ENCODE measurements around the gene FCGR3A.
A peak's percentile ranks its signal among the peaks of the same experiment; 100 is the strongest.
"Not testable (repeated sequence)": the region's sequence is repeated elsewhere in the genome, so short reads cannot be mapped to it uniquely, and the experiment has no call there.

The FCGR3A gene

GRCh38 chr1:161547995-161548741 lies 1.4 kb downstream of the FCGR3A start:
- H3K9me3 Mint-ChIP-seq; H3K4me1 Mint-ChIP-seq; H3K4me3 Mint-ChIP-seq; H3K27ac Mint-ChIP-seq; H3K36me3 Mint-ChIP-seq (ENCODE audit: low read depth); DNase-seq: not testable (repeated sequence)
- peaks cover 41% of the 10 kb centered on the region for H3K27me3 Mint-ChIP-seq (ENCODE audit: low read depth, poor library complexity)

- H3K9me3 Mint-ChIP-seq; H3K4me3 Mint-ChIP-seq; H3K36me3 Mint-ChIP-seq (ENCODE audit: low read depth); H3K27ac Mint-ChIP-seq; DNase-seq: not testable (repeated sequence)
- Mint-ChIP-seq H3K27me3 (ENCODE audit: low read depth, poor library complexity) (peaks cover 58% of the 10 kb centered on the region), H3K4me1 (peaks cover 12% of the 10 kb centered on the region)
Observed at GRCh38 chr1:161545005-161545731, 4.5 kb downstream of the FCGR3A start.

- not testable (repeated sequence) for H3K4me3 Mint-ChIP-seq; H3K36me3 Mint-ChIP-seq (ENCODE audit: low read depth); H3K27ac Mint-ChIP-seq; H3K9me3 Mint-ChIP-seq; DNase-seq
- Mint-ChIP-seq H3K27me3 (ENCODE audit: low read depth, poor library complexity) (peaks cover 63% of the 10 kb centered on the region), H3K4me1 (peaks cover 19% of the 10 kb centered on the region)
Observed at GRCh38 chr1:161543125-161543524, 6.5 kb downstream of the FCGR3A start.

- Mint-ChIP-seq H3K4me1 (peaks cover 19% of the 10 kb centered on the region), H3K27me3 (ENCODE audit: low read depth, poor library complexity) (peaks cover 62% of the 10 kb centered on the region), H3K9me3 (peaks cover 19% of the 10 kb centered on the region)
- not testable (repeated sequence) for DNase-seq; H3K36me3 Mint-ChIP-seq (ENCODE audit: low read depth); H3K4me3 Mint-ChIP-seq; H3K27ac Mint-ChIP-seq
Observed at GRCh38 chr1:161542091-161542559, 7.5 kb downstream of the FCGR3A start.

GRCh38 chr1:161540570-161540960 lies 9.1 kb downstream of the FCGR3A start:
- not testable (repeated sequence) for DNase-seq; H3K36me3 Mint-ChIP-seq (ENCODE audit: low read depth); H3K27ac Mint-ChIP-seq
- Mint-ChIP-seq H3K4me3 (peak overlapping the region; percentile 98), H3K27me3 (ENCODE audit: low read depth, poor library complexity) (peaks cover 63% of the 10 kb centered on the region), H3K9me3 (peaks cover 23% of the 10 kb centered on the region), H3K4me1 (peaks cover 19% of the 10 kb centered on the region)

- Mint-ChIP-seq H3K4me3 (peak overlapping the region; percentile 98), H3K27me3 (ENCODE audit: low read depth, poor library complexity) (peaks cover 63% of the 10 kb centered on the region), H3K4me1 (peaks cover 14% of the 10 kb centered on the region), H3K9me3 (peaks cover 23% of the 10 kb centered on the region)
- peak; percentile 84 for DNase-seq
- H3K27ac Mint-ChIP-seq; H3K36me3 Mint-ChIP-seq (ENCODE audit: low read depth): not testable (repeated sequence)
Observed at GRCh38 chr1:161539731-161540569, 9.7 kb downstream of the FCGR3A start.

- not testable (repeated sequence) for H3K27ac Mint-ChIP-seq; H3K36me3 Mint-ChIP-seq (ENCODE audit: low read depth); DNase-seq
- Mint-ChIP-seq H3K27me3 (ENCODE audit: low read depth, poor library complexity) (peaks cover 62% of the 10 kb centered on the region), H3K9me3 (peaks cover 23% of the 10 kb centered on the region), H3K4me1 (peaks cover 13% of the 10 kb centered on the region), H3K4me3 (peak overlapping the region; percentile 98)
Observed at GRCh38 chr1:161538925-161539479, 10.6 kb downstream of the FCGR3A start.

GRCh38 chr1:161537068-161537669 lies 12.4 kb downstream of the FCGR3A start:
- Mint-ChIP-seq H3K4me1 (peaks cover 19% of the 10 kb centered on the region), H3K27me3 (ENCODE audit: low read depth, poor library complexity) (peaks cover 44% of the 10 kb centered on the region), H3K9me3 (peaks cover 23% of the 10 kb centered on the region)
- not testable (repeated sequence) for H3K27ac Mint-ChIP-seq; H3K4me3 Mint-ChIP-seq; DNase-seq; H3K36me3 Mint-ChIP-seq (ENCODE audit: low read depth)

- H3K27ac Mint-ChIP-seq: peak overlapping the region; percentile 93
- peaks cover 17% of the 10 kb centered on the region for H3K4me1 Mint-ChIP-seq
- peaks cover 34% of the 10 kb centered on the region for H3K27me3 Mint-ChIP-seq (ENCODE audit: low read depth, poor library complexity)
- peaks cover 13% of the 10 kb centered on the region for H3K9me3 Mint-ChIP-seq
- H3K4me3 Mint-ChIP-seq: peak overlapping the region; percentile 93
- peak; percentile 51 for DNase-seq
- H3K36me3 Mint-ChIP-seq (ENCODE audit: low read depth): not testable (repeated sequence)
Observed at GRCh38 chr1:161532644-161533567, 16.7 kb downstream of the FCGR3A start.

All from nephron progenitor cell (in vitro differentiated cells).